Peyer's patch (tissue), 4 donors: Measurements from ENCODE around the gene GTF2H4.

Experiments used
- POLR2A ChIP-seq, 2 donors: fragments of 450-650 bp; IDR thresholded peaks; one replicate each; pipeline ENCODE4 v1.5.1; 2017; ENCODE audit warnings: antibody characterized with exemption in 2 of 2, mild to moderate bottlenecking in 2 of 2, moderate library complexity in 2 of 2
- TF ChIP-seq, protein P1 (sequence below), 6 experiments: fragments of 450-650 bp in 4 of 6; fragments of 200-600 bp in 2 of 6; sonication (generic) in 1 of 6; IDR thresholded peaks; one replicate each; pipeline ENCODE4 v1.5.1; 2017 to 2019; ENCODE audit warnings: antibody characterized with exemption in 6 of 6, mild to moderate bottlenecking in 3 of 6, moderate library complexity in 1 of 6

DNA sequence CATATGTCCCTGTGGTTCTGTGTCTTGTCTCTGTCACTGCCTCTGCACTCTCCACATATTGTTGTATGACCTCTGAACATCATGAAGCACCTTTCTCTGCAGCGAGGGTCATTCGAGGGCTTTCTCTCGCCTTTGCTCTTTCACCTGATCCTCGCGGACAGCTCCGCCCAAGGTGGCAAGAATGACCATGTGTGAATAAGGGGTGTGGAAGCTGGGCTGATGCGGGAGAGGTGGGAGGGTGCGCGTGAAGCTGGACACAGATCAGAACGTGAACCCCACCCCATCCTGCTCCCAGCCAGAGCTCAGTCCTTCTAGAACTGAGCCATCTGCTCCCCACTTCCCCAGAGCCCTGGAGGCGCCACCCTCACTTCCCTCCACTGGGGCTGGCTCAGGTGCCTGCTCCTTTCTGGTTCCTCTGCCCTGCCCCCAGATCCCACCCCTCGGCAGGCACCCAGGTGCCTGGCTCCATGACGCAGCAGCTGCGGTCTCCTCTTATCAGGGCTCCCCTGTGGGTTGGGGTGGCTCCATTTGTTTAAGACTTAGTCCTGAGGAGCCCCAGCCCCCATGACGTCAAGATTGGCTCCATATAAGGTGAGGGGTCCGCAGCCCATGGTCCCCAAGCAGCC lies 32.5 kb downstream of the GTF2H4 start, which contains the start of gene MUCL3:
- TF ChIP-seq, protein P1, sequence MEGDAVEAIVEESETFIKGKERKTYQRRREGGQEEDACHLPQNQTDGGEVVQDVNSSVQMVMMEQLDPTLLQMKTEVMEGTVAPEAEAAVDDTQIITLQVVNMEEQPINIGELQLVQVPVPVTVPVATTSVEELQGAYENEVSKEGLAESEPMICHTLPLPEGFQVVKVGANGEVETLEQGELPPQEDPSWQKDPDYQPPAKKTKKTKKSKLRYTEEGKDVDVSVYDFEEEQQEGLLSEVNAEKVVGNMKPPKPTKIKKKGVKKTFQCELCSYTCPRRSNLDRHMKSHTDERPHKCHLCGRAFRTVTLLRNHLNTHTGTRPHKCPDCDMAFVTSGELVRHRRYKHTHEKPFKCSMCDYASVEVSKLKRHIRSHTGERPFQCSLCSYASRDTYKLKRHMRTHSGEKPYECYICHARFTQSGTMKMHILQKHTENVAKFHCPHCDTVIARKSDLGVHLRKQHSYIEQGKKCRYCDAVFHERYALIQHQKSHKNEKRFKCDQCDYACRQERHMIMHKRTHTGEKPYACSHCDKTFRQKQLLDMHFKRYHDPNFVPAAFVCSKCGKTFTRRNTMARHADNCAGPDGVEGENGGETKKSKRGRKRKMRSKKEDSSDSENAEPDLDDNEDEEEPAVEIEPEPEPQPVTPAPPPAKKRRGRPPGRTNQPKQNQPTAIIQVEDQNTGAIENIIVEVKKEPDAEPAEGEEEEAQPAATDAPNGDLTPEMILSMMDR (IDR thresholded peaks at IDR 0.05) = no peak
- TF ChIP-seq POLR2A (IDR thresholded peaks at IDR 0.05) = peak; percentile 19 to 50
